Osteocyte (in vitro differentiated cells): ENCODE measurements around the gene SFSWAP. TPM values are rescaled to one million over a fixed set of nuclear protein-coding genes. Genes with fewer than 3 reads are reported as not detected.
A peak's percentile ranks its signal among the peaks of the same experiment; 100 is the strongest.
"Not testable (repeated sequence)": the region's sequence is repeated elsewhere in the genome, so short reads cannot be mapped to it uniquely, and the experiment has no call there.

Source experiments
- DNase-seq: peaks from one replicate; pipeline ENCODE4 v3.0.0; 2021; ENCODE audit warnings: mixed read lengths; ENCODE audit not compliant: unreplicated experiment; ENCODE audit errors: extremely low spot score
- H3K27ac Mint-ChIP-seq: one replicate; pipeline ENCODE4 v1.8.0; 2021; ENCODE audit warnings: mild to moderate bottlenecking, mixed read lengths; ENCODE audit not compliant: unreplicated experiment
- H3K27me3 Mint-ChIP-seq: one replicate; pipeline ENCODE4 v1.8.0; 2021; ENCODE audit warnings: mixed read lengths; ENCODE audit not compliant: unreplicated experiment
- H3K36me3 Mint-ChIP-seq: one replicate; pipeline ENCODE4 v1.8.0; 2021; ENCODE audit warnings: mixed read lengths; ENCODE audit not compliant: unreplicated experiment
- H3K4me1 Mint-ChIP-seq: one replicate; pipeline ENCODE4 v1.8.0; 2021; ENCODE audit warnings: mixed read lengths; ENCODE audit not compliant: unreplicated experiment
- H3K4me3 Mint-ChIP-seq: one replicate; pipeline ENCODE4 v1.8.0; 2021; ENCODE audit warnings: mild to moderate bottlenecking, moderate library complexity, mixed read lengths; ENCODE audit not compliant: unreplicated experiment
- H3K9me3 Mint-ChIP-seq: one replicate; pipeline ENCODE4 v1.8.0; 2021; ENCODE audit warnings: mixed read lengths; ENCODE audit not compliant: unreplicated experiment
- CTCF ChIP-seq: fragments of 200-600 bp; sonication (generic); IDR thresholded peaks from 2 replicates; pipeline ENCODE4 v1.5.0; 2021; ENCODE audit warnings: antibody characterized with exemption, mild to moderate bottlenecking, moderate library complexity
- total RNA-seq: library from RNA; stranded (reverse); gene quantifications from 2 replicates; pipeline ENCODE4 v1.2.1, GENCODE V29; 2021

Gene SFSWAP
- total RNA-seq, 1 donor from 2014 or later, result 48.0 TPM

DNA sequence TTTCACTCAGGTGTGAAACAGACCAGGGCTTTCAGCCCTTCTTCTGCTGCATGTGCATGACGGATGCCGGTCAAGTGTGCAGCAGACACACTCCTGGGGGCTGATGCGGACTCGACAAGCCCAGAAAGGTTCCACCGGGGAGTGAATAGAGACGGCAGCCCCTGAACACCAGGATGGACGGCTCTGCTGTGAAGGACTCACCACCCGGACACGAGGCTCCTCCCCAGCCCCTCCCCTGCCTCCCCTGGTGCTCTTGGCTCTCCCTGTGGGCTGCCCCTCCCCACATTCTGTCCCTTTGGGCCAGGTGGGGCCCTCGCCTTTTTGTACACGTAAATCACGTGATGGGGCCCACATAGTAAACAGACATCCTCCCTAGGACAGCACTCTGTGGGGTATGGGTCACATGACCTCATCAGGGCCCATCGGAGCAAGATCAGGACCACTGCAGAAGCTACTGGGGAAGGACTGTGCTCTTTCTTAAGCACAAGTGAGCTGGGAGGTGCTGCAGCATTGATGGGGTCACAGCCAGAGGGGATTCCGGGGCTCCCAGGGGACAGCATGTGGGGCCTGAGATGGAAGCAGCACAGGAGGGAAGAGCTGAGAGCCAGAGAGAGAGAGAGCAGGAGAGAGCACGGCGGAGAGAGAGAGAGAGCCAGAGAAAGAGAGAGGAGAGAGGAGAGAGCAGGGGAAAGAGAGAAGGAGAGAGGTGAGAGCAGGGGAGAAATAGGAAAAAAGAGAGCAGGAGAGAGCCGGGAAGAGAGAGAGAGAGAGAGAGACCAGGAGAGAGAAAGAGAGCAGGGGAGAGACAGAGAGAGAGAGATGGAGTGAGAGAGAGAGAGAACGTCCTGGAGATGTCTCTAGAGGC, 30.3 kb upstream of the SFSWAP start:
- not testable (repeated sequence) for H3K27ac Mint-ChIP-seq, H3K36me3 Mint-ChIP-seq, H3K27me3 Mint-ChIP-seq, H3K4me1 Mint-ChIP-seq, H3K9me3 Mint-ChIP-seq, H3K4me3 Mint-ChIP-seq
- DNase-seq, result peak; percentile 57

GRCh38 chr12:131681257-131681620, 29.7 kb upstream of the SFSWAP start:
- H3K4me3 Mint-ChIP-seq, result no peak overlapping the region
- no peaks in the 10 kb centered on the region for H3K4me1 Mint-ChIP-seq
- H3K27me3 Mint-ChIP-seq, result no peaks in the 10 kb centered on the region
- no peak for TF ChIP-seq CTCF
- peak; percentile 40 for DNase-seq
- no peak overlapping the region for H3K27ac Mint-ChIP-seq
- no peaks in the 10 kb centered on the region for H3K9me3 Mint-ChIP-seq
- H3K36me3 Mint-ChIP-seq, result no peaks in the 10 kb centered on the region

GRCh38 chr12:131681746-131682509, 29.0 kb upstream of the SFSWAP start:
- not testable (repeated sequence) for H3K4me1 Mint-ChIP-seq, H3K27ac Mint-ChIP-seq, H3K9me3 Mint-ChIP-seq, H3K36me3 Mint-ChIP-seq, H3K27me3 Mint-ChIP-seq, H3K4me3 Mint-ChIP-seq
- DNase-seq, result peak; percentile 76

DNA sequence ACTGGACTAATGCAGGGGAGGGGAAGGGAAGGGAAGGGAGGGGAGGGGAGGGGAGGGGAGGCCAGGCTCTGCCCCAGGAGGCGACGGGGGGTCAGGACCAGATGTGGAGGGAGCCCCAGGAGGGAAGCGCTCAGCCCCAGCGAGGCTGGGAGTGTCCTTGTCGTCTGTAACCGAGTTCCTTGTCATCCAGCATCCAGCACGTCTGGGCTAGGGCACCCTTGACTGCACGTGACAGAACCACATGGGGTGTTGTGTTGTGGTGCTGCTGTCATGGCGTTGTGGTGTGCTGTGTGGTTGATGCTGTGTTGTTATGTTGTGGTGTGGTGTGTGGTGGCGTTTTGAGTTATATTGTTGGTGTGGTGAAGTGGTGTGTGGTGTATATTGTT, 28.4 kb upstream of the SFSWAP start:
- Mint-ChIP-seq H3K4me3 (no peak overlapping the region), H3K4me1 (no peaks in the 10 kb centered on the region), H3K36me3 (no peaks in the 10 kb centered on the region), H3K27me3 (no peaks in the 10 kb centered on the region), H3K9me3 (no peaks in the 10 kb centered on the region), H3K27ac (no peak overlapping the region)
- DNase-seq, result peak; percentile 76
- TF ChIP-seq CTCF, result no peak

DNA sequence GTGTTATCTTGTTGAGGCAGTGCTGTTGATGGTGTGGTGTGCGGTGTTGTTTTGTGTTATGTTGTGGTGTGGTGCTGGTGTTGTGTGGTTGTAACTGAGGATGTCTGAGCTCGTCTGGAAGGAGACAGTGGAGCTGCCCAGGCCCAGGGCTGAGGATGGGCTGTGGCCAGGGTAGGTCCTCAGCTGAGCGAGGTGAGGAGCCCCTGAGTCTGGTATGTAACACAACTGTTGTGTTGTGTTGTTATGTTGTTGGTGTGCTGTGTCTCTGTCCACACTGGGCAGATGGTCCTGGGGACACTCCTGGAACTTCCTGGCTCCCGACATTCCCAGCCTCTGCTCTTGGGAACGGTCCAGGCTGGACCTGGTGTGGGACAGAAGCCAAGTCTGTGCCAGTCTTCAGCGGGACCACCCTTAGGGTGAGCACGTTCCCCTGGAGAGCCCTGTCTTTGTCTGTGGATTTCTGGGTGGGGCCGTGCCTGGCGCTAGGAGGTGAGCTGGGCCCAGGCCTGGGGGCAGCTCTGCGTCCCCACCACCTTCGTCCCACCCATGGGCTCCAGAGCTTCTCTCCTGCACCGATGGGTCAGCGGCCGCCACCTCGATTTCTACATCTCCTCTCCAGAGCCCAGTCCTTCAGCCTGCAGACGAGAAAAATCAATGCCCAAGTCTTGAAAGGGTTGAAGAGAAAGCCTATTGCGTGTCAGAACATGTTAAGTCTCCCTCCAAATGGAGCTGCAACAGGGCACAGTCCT, 27.4 kb upstream of the SFSWAP start:
- H3K27ac Mint-ChIP-seq, result no peak overlapping the region
- no peaks in the 10 kb centered on the region for H3K27me3 Mint-ChIP-seq
- peak; percentile 80 for DNase-seq
- no peaks in the 10 kb centered on the region for H3K4me1 Mint-ChIP-seq
- H3K36me3 Mint-ChIP-seq, result no peaks in the 10 kb centered on the region
- no peak overlapping the region for H3K4me3 Mint-ChIP-seq
- TF ChIP-seq CTCF, result no peak
- no peaks in the 10 kb centered on the region for H3K9me3 Mint-ChIP-seq
